NCI-H1436 (cell line): Measurements from ENCODE around the gene PVALB.

Experiments used
- DNase-seq: peaks from one replicate; lab custom pipeline; 2025; lab: John Stamatoyannopoulos, UW

Gene PVALB, protein sequence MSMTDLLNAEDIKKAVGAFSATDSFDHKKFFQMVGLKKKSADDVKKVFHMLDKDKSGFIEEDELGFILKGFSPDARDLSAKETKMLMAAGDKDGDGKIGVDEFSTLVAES

DNA sequence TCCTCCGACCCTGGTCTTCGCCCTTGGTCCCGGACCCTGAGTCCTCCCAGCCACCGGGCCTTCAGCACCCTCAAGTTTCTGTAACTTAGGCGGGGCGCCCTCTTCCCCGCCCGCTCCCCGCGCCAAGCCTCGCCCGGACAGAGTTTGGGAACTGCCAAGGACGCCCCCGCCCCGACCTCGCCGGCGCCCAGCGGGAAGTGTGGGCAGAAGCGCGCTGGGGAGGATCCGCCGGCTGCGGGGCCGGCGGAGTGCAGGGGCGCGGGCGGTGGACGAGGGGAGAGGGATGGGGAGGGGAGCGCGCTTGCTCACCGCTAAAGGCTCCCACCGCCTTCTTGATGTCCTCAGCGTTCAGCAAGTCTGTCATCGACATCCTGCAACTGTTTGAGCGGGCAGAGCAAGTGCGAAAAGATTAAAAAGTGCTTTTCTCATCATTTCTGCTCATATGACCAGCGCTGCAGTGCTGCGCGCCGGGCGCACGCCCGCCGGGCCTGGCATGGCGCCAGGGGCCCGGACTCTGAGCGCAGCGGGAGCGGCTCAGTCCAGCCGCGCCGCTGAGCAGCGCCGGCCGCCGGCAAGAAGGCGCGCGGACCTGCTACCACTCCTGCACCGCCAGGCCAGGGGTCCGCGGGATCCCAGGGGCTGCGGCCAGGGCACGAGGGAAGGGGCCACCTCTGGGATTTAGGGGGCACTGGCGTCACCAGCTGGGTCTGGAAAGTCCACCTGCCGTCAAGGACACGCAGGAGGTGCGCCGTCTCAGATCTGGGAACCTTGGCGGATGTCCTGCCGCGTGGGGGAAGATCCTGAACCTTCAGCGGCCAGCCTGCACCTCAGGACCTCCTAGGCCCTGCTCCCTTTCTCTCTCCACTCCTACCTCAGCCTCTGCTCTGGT is at the start of gene PVALB:
Gene PVALB, minus strand, starts transcription at position 400 of the 889 bp plus-strand sequence. Its CDS starts 30 bp downstream, at position 370.
- no peak for DNase-seq

- no peak for DNase-seq
Measured at GRCh38 chr22:36865346-36865745, 48.5 kb upstream of the PVALB start.

DNA sequence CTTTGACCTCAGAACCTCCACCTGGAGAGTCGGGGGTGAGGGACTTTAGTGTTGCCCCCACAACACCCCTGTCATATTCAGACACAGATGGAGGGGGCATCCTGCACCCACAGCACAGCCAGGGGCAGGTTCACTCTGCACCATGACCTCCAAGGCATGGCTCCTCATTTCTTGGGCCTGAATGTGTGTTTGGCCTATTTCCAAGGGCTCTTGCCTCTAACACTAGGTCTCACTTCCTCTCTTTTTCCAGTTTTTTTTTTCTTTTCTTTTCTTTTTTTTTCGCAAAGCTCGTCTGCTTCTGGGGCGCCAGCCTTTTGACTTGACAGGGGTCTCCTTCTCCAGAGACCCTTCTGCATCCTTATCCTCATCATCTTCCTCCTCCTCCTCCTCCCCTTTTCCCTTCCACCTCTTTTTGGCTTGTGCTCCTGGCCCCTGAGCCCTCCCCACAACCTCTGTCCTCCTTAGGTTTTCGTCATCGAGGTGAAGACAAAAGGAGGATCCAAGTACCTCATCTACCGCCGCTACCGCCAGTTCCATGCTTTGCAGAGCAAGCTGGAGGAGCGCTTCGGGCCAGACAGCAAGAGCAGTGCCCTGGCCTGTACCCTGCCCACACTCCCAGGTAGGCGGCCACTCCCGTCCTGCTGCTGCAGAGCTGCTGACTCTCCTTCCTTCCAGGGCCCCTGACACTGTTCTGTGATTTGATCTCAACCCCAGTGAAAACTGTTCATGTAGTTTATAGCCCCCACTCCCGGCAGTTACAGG is 47.8 kb upstream of the PVALB start:
- no peak for DNase-seq

DNA sequence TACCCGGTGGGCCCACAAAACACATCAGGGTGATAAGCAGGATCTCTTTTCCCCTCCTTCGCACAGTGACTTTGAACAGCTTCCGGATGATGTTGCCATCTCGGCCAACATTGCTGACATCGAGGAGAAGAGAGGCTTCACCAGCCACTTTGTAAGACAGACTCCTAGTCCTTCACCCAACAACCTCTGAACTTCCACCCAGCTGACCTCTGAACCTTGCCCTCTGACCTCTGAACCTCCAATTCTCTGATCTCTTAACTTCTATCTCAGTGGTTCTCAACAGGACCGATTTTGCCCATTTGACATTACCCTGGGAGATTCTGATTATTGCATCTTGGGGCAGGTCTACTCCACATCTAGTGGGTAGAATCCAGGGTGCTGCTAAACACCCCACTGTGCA is 47.1 kb upstream of the PVALB start:
- no peak for DNase-seq

GRCh38 chr22:36863281-36863680 is 46.4 kb upstream of the PVALB start:
- no peak for DNase-seq

DNA sequence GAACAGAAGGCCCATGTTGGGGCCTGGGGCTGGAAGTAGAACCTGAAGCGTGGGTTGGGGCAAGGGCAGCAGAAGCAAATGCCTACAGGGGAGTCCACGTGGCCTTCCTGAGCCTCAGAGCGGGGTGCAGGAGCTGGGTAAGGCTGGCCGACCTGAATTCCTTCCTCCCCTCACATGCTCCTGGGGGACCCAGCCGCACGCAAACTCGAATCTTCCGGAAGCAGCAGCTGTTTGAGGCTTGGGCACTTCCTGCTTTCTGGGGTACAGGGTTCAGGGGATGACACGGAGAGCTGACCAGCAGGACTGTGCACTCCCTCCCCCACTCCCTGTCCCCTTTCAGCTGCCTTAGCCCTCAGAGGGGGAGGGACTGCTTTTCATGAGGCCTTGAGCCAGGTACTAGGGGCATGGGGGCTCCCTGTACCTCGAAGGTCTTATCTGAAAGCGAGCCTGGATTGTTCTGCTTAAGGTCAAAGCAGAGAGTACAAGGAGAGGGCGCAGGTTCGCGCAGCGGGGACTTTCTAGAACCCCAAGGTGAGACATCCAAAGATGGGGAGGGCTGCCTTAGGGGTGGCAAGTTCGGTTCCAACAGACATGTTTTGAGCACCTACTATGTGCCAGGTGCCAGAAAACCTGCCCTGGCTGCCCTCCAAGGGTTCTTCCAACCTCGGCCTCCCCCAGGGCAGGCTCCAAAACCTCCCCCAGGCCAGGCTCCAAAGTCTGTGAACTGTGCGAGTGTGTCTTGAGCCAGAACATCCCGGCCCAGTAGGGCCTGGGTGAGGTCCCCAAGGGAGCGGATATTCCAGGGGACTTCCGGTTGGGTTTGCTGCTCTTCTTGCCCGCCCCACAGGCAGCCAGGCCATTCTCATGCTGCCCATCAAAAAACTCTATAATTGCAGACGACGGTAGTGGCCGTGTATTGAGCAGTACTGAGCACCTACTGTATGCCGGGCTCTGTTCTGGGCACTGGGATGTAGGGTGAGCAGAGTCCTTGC is 45.7 kb upstream of the PVALB start:
- DNase-seq, result no peak

- no peak for DNase-seq
Measured at GRCh38 chr22:36860821-36861659, 44.2 kb upstream of the PVALB start, which contains the start of gene NCF4. Gene NCF4 (plus strand): TSS chr22:36861006. CDS start chr22:36861172, 166 bp downstream.

DNA sequence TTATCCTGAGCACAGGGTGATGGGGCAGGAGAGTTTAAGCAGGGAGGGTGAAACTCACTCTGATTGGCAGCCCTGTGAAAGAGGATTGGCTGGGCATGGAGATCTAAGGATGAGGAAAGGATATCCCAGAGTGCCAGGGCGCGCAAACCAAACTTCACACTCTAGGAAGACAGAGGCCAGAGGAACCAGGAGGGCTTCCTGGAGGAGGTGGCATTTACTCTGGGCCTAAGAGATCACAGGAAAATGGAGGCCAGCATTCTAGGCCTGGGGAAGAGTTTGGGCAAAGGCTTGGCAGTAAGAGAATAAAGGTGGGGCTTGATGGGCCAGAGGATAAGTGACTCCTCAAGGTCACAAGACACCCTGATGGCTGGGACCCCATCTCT is 43.6 kb upstream of the PVALB start:
- DNase-seq, result no peak

DNA sequence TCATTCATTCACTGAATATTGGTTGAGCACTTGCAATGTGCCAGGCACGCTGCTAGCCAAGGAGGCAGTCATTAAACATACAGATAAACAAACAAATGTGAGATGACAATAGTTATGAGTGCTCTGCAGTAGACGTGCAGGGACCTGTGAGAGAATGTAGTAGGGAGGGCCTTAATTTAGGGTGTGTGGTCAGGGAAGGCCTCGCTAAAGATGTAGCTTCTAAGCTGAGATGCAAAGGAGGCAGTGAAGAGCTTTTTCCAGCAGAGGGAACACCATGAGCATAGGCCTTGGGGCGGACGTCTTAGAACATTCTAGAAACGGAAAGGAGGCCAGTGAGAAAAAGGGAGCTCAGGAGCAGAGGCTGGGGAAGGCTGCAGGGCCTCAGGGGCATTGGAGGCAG is 43.2 kb upstream of the PVALB start:
- DNase-seq, result no peak

DNA sequence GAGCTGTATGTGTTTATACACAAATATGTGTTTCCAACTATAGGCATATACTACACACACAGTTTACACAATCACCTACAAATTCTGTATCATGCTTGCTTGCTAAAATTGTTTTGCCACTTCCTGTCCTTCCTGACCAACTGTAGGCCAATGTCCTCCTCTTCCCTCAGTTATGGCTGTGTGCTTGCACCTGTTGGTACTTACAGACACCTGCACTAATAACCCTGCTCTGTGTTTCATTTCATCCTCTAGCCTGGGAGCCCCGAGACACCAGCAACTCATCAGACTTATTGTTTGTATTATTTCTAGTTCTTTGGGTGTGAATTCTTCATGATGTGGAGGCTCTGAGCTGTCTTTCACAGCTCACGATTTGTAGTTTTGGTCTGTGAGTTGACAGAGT is 42.1 kb upstream of the PVALB start:
- no peak for DNase-seq

DNA sequence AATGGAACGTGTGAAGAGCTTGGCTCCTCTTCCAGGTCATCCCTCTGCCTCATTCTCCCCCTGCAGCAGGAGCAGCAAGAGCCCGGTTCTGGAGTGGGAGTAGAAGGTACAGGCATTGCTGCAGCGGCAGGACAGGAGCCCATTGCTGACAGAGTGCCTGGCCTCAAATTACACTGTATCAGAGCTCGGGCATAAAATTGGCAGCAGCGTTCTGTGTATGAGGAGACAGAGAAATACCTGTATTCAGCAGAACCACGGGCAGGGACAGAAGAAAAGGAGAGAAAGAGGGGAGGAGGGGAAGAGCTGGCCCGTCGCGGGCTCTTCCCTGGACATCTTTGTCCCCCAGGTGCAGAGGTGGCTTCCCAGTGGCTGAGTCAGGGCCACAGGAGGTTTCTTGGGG is 41.3 kb upstream of the PVALB start:
- no peak for DNase-seq

- no peak for DNase-seq
Measured at GRCh38 chr22:36856792-36857135, 39.9 kb upstream of the PVALB start.

DNA sequence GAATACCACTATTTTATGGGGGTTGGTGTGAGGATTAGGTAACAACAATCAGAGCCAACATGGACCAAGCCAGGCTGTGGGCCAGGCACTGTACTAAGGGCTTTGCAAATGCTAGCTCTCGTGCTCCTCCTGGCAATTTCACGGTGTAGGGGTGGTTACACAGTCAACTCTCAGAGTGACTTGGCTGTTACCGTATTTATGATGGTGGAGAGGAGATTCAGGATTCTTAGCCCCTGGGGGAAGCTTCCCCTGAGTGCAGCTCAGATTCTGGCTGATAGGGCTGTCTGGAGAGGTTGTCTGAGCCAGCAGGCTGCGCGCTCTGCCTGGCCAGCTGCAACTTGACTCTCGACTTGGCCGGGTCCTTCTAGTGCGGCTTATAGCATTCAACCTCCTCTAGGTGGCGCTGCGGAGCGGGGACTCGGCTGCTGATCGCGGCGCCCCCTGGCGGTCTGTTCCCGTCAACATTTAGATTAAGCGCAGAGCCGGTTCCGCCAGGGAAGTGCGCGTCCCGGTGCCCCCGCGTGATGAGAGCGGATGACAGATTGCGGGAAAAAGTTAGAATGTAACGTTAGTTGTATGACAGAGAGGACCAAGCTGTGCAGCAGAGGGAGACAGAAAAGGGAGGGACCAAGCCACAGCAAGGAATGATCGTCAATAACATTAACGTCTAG is 39.4 kb upstream of the PVALB start:
- DNase-seq, result peak; percentile 84

- DNase-seq, result no peak
Measured at GRCh38 chr22:36855478-36855877, 38.6 kb upstream of the PVALB start.

- peak; percentile 37 for DNase-seq
Measured at GRCh38 chr22:36853407-36854099, 36.7 kb upstream of the PVALB start.

GRCh38 chr22:36852056-36852973 is 35.5 kb upstream of the PVALB start:
- no peak for DNase-seq

- no peak for DNase-seq
Measured at GRCh38 chr22:36850682-36851081, 33.8 kb upstream of the PVALB start.

- DNase-seq, result no peak
Measured at GRCh38 chr22:36850056-36850455, 33.2 kb upstream of the PVALB start.

GRCh38 chr22:36846949-36847348 is 30.1 kb upstream of the PVALB start:
- no peak for DNase-seq
